C4-2B (cell line): ENCODE measurements around the gene FGD6.

ENCODE experiments used
- ZFX ChIP-seq: fragments of 450-650 bp; IDR thresholded peaks from 2 replicates; pipeline ENCODE4 v1.6.1; 2017
- TF ChIP-seq, protein P1 (sequence below): fragments of 450-650 bp; conservative IDR thresholded peaks from 2 replicates; pipeline ENCODE4 v1.5.1; 2017; ENCODE audit warnings: mild to moderate bottlenecking

DNA sequence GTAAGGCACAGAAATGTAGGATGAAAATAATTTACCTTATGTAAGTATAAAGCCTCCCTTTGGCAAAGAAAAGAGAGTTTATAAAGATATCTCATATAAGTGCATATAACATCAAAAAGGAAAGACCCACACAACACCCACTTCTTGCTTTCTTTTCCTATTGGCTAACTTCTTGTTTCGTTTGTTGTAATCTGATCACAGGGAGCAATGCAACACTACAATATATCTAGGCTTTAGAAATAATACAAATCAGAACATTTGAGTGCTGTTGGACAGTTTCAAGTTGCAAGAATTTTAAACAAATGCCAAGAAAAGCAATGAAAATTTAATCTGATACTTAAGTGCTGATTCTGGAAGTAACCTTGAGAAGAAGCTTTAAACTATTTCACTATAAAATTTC is 1.3 kb downstream of the FGD6 start:
- TF ChIP-seq, protein P1, sequence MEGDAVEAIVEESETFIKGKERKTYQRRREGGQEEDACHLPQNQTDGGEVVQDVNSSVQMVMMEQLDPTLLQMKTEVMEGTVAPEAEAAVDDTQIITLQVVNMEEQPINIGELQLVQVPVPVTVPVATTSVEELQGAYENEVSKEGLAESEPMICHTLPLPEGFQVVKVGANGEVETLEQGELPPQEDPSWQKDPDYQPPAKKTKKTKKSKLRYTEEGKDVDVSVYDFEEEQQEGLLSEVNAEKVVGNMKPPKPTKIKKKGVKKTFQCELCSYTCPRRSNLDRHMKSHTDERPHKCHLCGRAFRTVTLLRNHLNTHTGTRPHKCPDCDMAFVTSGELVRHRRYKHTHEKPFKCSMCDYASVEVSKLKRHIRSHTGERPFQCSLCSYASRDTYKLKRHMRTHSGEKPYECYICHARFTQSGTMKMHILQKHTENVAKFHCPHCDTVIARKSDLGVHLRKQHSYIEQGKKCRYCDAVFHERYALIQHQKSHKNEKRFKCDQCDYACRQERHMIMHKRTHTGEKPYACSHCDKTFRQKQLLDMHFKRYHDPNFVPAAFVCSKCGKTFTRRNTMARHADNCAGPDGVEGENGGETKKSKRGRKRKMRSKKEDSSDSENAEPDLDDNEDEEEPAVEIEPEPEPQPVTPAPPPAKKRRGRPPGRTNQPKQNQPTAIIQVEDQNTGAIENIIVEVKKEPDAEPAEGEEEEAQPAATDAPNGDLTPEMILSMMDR = no peak
- no peak for TF ChIP-seq ZFX
